Left colon (tissue), 2 donors: Measurements from ENCODE around the gene NAPEPLD. TPM values are rescaled to one million over a fixed set of nuclear protein-coding genes. Genes with fewer than 3 reads are reported as not detected.
"Not testable (repeated sequence)": the region's sequence is repeated elsewhere in the genome, so short reads cannot be mapped to it uniquely, and the experiment has no call there.

Experiments used
- ATAC-seq: fragments of 200-7000 bp; cut with Tn5 transposase; one replicate; pipeline ENCODE4 v1.9.1; 2020; ENCODE audit warnings: mild to moderate bottlenecking, moderate library complexity
- DNase-seq, 2 donors: peaks; one replicate each; pipeline ENCODE4 v3.0.0-alpha.2; 2020
- intact Hi-C, 2 donors: fragments of 100-400 bp; cut with DNase I in 1 of 2; cut with micrococcal nuclease in 1 of 2; formaldehyde crosslinking; loops; one replicate each; pipeline versions ENCODE4 v1.11.2 to v1.14.0; 2022; cut with DNase I, micrococcal nuclease
- total RNA-seq, 2 donors: library from RNA; stranded (reverse); fragmentation: NEBNext Ultra II Directional; extraction: Animal tissue kit (Norgen Biotek cat#: 25700); gene quantifications; one replicate each; pipeline ENCODE4 v1.2.1, GENCODE V29; 2021
- donor health status: DM: no; HTN: no; CAD: no.
- donor health status: DM: yes; HTN: yes; CAD: no.

The NAPEPLD gene
- total RNA-seq, 2 donors from 2014 or later = 47.5 to 66.5 TPM

DNA sequence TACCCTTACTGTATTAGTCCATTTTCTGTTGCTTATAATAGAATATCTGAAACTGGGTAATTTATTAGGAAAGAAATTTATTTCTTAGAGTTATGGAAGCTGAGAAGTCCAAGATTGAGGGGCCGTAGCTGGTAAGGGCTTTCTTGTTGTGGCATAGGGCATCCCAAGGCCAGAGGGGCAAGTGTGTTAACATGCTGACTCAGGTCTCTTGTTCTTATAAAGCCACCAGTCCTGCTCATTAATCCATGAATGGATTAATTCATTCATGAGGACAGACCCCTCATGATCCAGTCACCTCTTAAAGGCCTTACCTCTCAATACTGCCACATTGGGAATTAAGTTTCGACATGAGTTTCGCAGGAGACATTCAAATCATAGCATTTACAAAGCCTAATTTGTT is 71.6 kb downstream of the NAPEPLD start:
- intact Hi-C loops = no loop called here
- DNase-seq = no peak
- no peak for ATAC-seq

DNA sequence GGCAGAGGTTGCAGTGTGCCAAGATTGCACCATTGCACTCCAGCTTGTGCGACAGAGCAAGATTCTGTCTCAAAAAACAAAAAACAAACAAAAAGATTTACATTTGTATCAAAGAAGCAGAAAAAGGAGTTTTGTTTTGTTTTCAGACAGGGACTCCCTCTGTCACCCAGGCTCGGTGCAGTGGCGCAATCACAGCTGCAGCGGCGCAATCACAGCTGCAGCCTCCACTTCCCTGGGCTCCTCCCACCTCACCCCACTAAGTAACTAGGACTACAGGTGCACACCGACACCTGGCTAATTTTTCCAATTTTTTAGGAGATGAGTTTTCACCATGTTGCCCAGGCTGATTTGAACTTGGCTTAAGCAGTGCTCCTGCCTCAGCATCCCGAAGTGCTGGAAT is 72.1 kb downstream of the NAPEPLD start:
- intact Hi-C loops = no loop called here
- no peak for ATAC-seq
- DNase-seq = no peak

DNA sequence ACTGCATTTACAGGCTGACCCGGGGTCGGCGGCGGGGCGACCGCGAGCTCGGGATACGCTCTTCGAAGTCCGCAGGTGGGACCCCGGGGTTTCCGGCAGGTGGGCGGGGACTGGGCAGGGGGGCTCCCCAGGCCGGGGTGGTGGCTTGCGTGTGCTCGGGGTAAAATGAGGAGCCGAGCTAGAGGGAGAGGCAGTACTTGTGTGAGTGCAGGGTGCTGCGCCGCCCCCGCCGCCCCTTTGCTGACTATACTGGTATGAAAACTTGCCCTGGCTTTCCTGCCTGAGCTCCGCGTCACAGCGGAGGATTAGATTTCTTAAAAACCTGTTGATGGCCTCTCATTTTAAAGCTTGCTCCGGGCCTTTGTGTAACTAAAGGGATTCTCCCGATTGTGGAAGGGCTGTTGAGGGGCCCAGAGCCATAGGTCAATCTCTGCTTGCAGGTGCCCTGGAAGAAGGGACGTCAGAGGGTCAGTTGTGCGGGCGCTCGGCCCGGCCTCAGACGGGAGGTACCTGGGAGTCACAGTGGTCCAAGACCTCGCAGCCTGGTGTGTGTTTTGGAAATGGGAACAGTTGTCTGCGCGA is 73.5 kb downstream of the NAPEPLD start:
- peak; percentile 15 for ATAC-seq
- peak; percentile 54 to 68 for DNase-seq
- intact Hi-C loops = no loop called here

- DNase-seq (peak; percentile 91 to 93), ATAC-seq (peak; percentile 90)
- intact Hi-C loops = loop anchor here in 1 of 2 donors (5.0 kb wide), 1 partner anchor 73 kb away; the partner anchor contains the start of gene NAPEPLD
Observed at GRCh38 chr7:103074519-103075336, 74.2 kb downstream of the NAPEPLD start, which contains the start of the genes ARMC10 and FBXL13. TSS of gene ARMC10 (plus strand) at chr7:103075140. CDS start at chr7:103075273, 133 bp downstream. TSS of gene FBXL13 (minus strand) at chr7:103074796.

DNA sequence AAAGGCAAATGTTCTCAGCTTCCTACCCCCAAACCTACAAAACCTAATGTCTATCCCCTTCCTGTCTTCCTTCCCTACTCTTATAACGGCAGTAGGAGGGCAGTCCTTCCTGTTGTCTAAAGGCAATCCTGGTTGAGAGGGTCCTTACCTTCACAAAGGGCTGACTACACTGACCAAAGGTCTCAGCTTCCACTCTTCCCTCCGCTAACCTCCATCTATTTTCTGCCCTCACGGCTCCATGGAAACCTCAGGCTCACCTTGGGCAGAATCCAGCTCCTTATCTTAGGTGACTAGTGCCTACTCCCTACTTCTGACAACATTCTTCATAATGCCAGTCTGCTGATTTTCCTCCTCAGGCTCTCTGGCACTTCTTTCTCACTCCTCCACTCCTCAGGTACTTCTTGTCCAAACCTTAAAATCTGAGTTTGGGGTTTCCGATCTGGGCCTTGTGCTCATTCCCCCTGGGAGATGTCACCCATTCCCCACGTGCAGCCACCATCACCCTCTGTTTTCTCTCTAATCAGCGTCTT is 74.8 kb downstream of the NAPEPLD start:
- intact Hi-C loops = loop anchor here in 1 of 2 donors (5.0 kb wide), 1 partner anchor 73 kb away; the partner anchor contains the start of gene NAPEPLD
- peak; percentile 18 for ATAC-seq
- peak in 1 of 2 donors; percentile 31 for DNase-seq

- ATAC-seq = no peak
- intact Hi-C loops = loop anchor here in 1 of 2 donors (5.0 kb wide), 1 partner anchor 76 kb away; the partner anchor contains the start of gene NAPEPLD
- DNase-seq = no peak
Observed at GRCh38 chr7:103071000-103071399, 77.9 kb downstream of the NAPEPLD start.

DNA sequence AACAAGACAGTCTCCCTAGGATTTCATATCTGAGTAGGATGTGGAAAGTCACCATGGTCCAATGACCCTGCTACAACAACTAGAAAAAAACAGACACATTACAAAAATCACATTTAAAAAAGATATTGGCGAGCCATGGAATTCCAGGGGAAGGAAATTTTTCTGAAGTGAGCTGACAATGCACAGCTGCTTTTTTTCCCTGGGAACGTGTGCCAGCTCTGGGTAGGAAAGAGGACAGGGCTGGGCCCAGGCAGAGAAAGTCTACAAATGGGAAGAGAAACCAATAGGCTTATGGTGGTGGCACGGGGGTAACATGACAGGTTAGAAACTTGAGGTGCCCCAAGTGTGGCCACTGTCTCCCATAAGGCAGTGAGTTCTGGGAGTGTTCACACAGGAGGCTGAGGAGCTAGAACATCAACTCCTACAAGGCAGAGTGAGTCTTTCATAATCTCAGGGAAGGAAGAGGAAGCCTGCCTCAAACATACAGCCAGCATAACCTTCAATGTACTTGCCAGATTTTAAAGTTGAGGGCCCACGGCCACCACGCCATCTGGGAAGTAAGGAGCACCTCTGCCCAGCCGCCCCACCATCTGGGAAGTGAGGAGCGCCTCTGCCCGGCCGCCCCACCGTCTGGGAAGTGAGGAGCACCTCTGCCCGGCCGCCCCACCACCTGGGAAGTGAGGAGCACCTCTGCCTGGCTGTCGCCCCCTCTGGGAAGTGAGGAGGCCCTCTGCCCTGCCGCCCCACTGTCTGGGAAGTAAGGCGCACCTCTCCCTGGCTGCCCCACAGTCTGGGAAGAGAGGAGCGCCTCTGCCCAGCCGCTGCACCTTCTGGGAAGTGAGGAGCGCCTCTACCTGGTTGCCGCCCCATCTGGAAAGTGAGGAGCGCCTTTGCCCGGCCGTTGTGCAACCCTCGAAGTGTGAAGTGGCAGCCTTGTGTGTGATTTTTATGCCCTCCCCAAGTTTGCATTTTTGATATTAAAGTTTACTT is 80.2 kb downstream of the NAPEPLD start:
- intact Hi-C loops = no loop called here
- no peak for DNase-seq
- no peak for ATAC-seq

DNA sequence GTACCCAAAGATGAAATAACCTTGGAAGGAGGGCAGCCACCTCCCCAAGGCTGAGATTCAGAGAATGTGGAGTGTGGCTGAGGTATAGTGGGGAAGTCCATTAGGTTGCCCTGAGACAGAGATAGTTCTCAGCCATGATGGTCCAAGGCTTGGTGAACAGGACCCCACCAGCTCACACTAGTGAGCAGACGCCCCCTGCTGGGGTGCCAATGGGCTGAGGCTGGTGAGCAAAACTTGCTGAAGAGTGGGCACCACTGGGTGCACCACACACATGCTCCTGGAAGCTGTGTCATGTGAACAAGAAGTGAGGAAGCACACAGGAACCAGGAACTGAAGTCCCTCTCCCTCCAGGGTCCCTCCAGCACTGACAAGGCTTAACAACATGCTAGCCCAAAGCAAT is 83.2 kb downstream of the NAPEPLD start:
- no peak for ATAC-seq
- peak in 1 of 2 donors; percentile 50 for DNase-seq
- intact Hi-C loops = no loop called here

- no peak for ATAC-seq
- intact Hi-C loops = no loop called here
- DNase-seq = no peak
Observed at GRCh38 chr7:103063895-103064294, 85.0 kb downstream of the NAPEPLD start.

- ATAC-seq (no peak), DNase-seq (no peak)
- intact Hi-C loops = no loop called here
Observed at GRCh38 chr7:103059471-103059870, 89.4 kb downstream of the NAPEPLD start.

- intact Hi-C loops = no loop called here
- DNase-seq (no peak), ATAC-seq (no peak)
Observed at GRCh38 chr7:103058122-103058521, 90.8 kb downstream of the NAPEPLD start.

- DNase-seq, ATAC-seq, intact Hi-C loops: not testable (repeated sequence)
Observed at GRCh38 chr7:103056006-103056405, 92.9 kb downstream of the NAPEPLD start.

GRCh38 chr7:103051519-103051918 is 97.4 kb downstream of the NAPEPLD start:
- ATAC-seq (no peak), DNase-seq (no peak)
- intact Hi-C loops = no loop called here

Other genes with a start within 250 kb of the NAPEPLD start
- 1 to 10 TPM in 1 of 2 donors, under 1 TPM in 1; 0.67 to 1.4 TPM for gene LRRC17, start 236.1 kb downstream of the NAPEPLD start, total RNA-seq
- gene FBXL13, start 74.3 kb downstream of the NAPEPLD start, total RNA-seq = 1 to 10 TPM in 1 of 2 donors, under 1 TPM in 1; 0.15 to 1.5 TPM
- gene ARMC10, start 74.0 kb downstream of the NAPEPLD start, total RNA-seq = 10 to 100 TPM; 26.4 to 28.4 TPM
- gene PMPCB, start 148.3 kb upstream of the NAPEPLD start, total RNA-seq = 10 to 100 TPM; 63.2 to 63.6 TPM
- 10 to 100 TPM; 19.4 to 19.5 TPM for gene DNAJC2, start 195.7 kb upstream of the NAPEPLD start, total RNA-seq
- 10 to 100 TPM; 64.6 to 70.2 TPM for gene PSMC2, start 198.5 kb upstream of the NAPEPLD start, total RNA-seq